GM12801 (cell line): ENCODE results near the gene EGR4.

ENCODE experiments used
- TF ChIP-seq, protein P1 (sequence below): IDR thresholded peaks from one replicate; pipeline ENCODE4 v1.5.1; 2011; ENCODE audit warnings: control low read depth; ENCODE audit not compliant: insufficient read length; ENCODE audit errors: extremely low read depth

EGR4 gene

DNA sequence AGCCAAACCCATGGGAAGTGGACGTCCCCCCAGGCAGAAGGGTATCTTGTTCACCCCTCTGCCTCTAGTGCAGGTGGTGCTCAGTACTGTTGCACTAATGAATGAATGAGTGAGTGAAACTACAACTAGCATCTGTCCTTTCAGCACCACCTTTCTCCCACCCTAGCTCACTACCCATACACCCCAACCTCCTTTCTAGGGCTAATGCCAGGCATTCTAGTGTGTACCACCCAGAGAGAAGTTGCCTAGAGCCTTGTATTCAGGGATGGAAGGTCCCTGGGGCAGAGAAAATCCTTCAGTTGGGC is 36.8 kb downstream of the EGR4 start:
- TF ChIP-seq, protein P1, sequence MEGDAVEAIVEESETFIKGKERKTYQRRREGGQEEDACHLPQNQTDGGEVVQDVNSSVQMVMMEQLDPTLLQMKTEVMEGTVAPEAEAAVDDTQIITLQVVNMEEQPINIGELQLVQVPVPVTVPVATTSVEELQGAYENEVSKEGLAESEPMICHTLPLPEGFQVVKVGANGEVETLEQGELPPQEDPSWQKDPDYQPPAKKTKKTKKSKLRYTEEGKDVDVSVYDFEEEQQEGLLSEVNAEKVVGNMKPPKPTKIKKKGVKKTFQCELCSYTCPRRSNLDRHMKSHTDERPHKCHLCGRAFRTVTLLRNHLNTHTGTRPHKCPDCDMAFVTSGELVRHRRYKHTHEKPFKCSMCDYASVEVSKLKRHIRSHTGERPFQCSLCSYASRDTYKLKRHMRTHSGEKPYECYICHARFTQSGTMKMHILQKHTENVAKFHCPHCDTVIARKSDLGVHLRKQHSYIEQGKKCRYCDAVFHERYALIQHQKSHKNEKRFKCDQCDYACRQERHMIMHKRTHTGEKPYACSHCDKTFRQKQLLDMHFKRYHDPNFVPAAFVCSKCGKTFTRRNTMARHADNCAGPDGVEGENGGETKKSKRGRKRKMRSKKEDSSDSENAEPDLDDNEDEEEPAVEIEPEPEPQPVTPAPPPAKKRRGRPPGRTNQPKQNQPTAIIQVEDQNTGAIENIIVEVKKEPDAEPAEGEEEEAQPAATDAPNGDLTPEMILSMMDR = no peak

GRCh38 chr2:73255907-73256617 is 37.3 kb downstream of the EGR4 start:
- TF ChIP-seq, protein P1 = no peak

GRCh38 chr2:73255007-73255644 is 38.2 kb downstream of the EGR4 start:
- TF ChIP-seq, protein P1 = no peak

- TF ChIP-seq, protein P1 = no peak
Measured at GRCh38 chr2:73254343-73255006, 38.9 kb downstream of the EGR4 start.

GRCh38 chr2:73253901-73254300 is 39.4 kb downstream of the EGR4 start:
- TF ChIP-seq, protein P1 = no peak

DNA sequence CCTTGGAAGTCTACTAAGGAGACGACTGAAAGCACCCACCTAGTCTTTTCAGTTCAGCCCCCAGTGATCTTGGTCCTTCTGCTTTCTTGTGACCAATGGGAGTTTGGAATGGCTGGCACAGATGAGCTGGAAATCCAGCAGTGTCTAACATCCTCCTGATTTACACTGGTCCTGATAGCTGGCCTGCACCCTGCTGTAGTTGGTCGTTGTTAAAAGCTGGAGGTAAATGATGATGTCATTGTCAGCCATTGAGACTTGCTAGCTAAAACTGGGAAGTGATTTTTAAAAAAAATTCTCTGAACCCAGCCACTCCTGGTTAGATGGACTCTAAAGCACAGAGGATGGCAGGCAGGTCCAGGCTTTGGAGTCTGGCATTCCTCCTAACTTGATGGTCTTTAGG is 39.9 kb downstream of the EGR4 start:
- TF ChIP-seq, protein P1 = no peak

DNA sequence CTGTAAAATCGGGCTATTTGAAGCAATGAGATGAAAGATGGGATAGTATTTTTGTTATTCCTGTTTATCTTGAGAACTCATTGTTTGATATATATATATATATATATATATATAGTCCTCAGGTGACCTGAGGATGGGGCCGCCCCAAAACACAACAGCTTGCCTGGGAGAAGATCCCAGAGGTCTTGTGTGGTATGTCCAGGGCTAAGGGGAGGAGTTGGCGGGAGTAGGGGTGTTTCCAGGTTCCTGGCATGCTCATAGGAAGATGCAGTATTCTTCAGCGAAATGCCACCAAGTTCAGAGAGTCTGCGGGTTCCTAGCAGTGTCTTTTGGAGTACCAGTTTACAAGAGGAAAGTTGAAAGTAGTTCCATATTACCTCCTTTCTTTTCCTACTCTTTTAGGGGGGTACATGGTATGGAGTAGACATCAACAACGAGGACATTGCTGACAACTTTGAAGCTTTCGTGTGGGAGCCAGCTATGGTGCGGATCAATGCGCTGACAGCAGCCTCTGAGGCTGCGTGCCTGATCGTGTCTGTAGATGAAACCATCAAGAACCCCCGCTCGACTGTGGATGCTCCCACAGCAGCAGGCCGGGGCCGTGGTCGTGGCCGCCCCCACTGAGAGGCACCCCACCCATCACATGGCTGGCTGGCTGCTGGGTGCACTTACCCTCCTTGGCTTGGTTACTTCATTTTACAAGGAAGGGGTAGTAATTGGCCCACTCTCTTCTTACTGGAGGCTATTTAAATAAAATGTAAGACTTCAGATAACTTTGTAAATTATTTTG is 40.9 kb downstream of the EGR4 start:
- TF ChIP-seq, protein P1 = no peak
